ENCODE measurements around the gene STX3.

DNA sequence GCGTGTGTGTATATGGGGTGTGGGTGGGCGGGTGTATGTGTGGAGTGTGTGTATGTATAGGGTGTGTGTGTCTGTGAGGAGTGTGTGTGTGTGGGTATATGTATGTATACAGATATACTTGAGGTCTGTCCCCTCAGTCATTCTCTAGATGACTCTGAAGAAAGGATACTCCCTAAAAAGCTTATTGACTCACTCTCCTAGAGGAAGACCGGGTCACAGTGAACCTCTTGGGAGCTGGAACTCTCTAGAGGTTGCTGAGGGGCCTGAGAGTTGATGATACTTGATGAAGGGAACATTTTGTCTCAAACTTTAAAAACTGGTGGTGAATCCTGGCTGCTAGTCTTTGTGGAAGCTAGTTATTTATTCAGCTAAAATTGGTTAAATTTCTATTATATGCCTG, 15.1 kb downstream of the STX3 start:
- TF ChIP-seq, protein P1, sequence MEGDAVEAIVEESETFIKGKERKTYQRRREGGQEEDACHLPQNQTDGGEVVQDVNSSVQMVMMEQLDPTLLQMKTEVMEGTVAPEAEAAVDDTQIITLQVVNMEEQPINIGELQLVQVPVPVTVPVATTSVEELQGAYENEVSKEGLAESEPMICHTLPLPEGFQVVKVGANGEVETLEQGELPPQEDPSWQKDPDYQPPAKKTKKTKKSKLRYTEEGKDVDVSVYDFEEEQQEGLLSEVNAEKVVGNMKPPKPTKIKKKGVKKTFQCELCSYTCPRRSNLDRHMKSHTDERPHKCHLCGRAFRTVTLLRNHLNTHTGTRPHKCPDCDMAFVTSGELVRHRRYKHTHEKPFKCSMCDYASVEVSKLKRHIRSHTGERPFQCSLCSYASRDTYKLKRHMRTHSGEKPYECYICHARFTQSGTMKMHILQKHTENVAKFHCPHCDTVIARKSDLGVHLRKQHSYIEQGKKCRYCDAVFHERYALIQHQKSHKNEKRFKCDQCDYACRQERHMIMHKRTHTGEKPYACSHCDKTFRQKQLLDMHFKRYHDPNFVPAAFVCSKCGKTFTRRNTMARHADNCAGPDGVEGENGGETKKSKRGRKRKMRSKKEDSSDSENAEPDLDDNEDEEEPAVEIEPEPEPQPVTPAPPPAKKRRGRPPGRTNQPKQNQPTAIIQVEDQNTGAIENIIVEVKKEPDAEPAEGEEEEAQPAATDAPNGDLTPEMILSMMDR (IDR thresholded peaks at IDR 0.05 in 2 of 3, conservative IDR thresholded peaks at IDR 0.05 in 1 of 3; ENCODE audit: borderline replicate concordance in 1 of 3, insufficient read depth in 1 of 3, low read depth in 2 of 3, low read length in 2 of 3): no peak
- TF ChIP-seq POLR2A (IDR thresholded peaks at IDR 0.05; ENCODE audit: borderline replicate concordance, extremely low read depth, insufficient read depth, insufficient read length) (no peak), EZH2 (IDR thresholded peaks at IDR 0.05) (no peak), POLR2AphosphoS5 (IDR thresholded peaks at IDR 0.05; ENCODE audit: low read depth, low read length) (no peak), ZNF274 (IDR thresholded peaks at IDR 0.05; ENCODE audit: low read depth, low read length) (no peak), RAD21 (IDR thresholded peaks at IDR 0.05; ENCODE audit: low read depth) (no peak), EZH2phosphoT487 (IDR thresholded peaks at IDR 0.05; ENCODE audit: borderline replicate concordance) (no peak)
- TF ChIP-seq, protein P2, sequence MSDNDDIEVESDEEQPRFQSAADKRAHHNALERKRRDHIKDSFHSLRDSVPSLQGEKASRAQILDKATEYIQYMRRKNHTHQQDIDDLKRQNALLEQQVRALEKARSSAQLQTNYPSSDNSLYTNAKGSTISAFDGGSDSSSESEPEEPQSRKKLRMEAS (IDR thresholded peaks at IDR 0.05): no peak
